HL-60/S4 (cell line): ENCODE measurements around the gene DGKI.

ENCODE experiments used
- in situ Hi-C: fragments of 300-500 bp; cut with MboI; formaldehyde crosslinking; loops from 2 replicates; pipeline ENCODE4 v1.14.3; 2022; ENCODE audit warnings: low sequenced_read_pairs

The DGKI gene

DNA sequence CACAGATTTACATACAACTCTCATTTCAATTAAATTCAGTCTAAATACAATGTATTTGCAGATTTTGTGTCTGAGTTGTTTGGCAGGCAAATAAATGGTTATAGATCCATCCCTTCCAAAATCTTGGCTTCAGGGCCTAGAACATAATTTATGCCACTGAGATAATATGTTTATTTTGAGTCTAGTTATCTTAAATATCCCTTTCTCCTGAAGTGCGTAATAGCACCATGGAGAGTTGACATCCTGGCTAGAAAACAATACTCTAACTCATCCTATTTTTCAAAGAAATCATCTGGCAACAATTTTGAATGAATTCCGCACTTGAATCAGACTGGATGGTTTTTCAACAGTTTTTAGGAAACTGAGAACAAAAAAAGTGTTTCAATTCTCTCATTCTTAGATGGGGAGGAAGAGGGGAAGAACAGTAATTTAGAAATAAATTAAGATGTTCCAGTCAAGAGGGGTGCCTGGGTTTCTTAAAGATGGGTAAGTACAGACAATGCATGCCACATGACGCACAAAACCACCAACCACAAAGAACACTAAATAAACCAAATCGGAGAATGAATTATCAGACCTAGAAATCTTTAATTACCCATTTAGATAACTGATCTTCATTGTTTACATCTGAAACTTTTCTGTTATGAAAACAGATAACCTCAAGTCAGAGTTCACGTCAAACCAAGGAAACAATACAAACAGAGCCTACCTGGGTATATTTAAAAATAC lies 274.6 kb downstream of the DGKI start:
- in situ Hi-C loops = no loop called here

DNA sequence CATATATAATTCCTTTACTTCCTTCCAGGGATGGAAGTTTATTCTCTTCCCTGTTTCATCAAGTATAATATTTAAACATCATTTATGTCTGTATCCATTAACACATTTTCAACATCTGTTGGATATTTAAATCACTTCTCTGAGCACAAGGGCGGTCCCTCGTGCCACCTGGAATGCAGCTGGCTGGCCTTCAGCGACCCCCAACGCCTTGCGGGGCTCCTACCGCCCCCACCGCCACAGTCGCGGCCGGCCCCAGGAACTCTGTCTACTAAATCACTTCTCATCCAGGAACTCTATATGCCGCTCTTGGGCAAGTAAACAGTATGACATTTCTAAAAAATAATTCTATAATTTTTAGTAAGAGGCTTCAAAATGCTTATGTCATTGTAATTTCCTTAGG lies 282.1 kb downstream of the DGKI start:
- in situ Hi-C loops = no loop called here

DNA sequence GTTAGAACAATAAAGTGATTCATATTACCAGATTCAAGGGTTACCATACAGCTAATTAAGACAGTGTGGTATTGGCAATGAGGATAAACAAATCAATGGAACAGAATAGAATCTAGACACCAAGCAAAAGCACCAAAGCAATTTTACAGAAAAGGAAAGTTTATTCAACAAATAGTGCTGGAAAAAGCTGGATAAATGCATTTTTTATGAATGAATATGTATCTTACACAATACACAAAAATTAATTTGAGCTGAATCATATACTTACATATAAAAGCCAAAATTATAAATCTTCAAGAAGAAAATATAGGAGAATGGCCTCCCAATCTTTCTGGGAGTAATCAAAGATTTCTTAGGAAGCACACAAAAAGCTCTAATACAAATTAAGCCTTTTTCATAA lies 282.8 kb downstream of the DGKI start:
- in situ Hi-C loops = no loop called here

DNA sequence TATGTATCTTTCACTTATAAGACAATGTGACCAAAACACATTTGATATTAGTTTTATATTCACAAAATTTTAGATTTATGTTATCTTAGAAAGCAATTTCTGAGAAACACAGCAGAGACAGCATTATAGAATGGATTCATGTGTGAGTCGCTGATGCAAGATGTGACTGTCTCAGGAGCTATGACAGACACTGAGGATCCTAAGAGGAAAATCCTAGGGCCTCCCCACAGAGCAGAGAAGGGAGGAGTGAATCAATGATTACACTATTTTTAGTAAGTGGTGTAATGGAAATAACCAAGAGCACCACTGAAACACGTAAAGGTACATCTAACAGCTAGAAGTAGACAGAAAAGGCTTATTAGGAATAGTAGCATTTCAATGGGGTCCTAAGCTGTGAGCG lies 299.3 kb downstream of the DGKI start:
- in situ Hi-C loops = no loop called here

DNA sequence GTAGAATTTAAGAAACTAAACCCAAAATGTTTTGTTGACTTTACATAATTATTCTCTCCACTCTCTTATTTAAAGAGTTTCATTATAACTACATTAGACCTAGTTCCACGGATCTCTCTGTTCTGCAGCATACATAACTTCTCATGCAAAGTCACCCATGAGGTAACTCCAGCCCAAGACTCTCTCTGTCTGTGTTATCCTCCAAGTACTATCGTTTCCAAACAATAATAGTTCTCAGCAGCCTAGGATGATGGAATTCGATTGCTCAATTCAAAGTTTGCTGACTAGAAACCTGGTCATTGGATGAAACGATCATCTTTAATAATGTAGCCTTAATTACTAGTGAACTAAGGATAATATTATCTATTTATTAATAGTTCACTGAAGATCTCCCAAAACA lies 300.1 kb downstream of the DGKI start:
- in situ Hi-C loops = no loop called here

DNA sequence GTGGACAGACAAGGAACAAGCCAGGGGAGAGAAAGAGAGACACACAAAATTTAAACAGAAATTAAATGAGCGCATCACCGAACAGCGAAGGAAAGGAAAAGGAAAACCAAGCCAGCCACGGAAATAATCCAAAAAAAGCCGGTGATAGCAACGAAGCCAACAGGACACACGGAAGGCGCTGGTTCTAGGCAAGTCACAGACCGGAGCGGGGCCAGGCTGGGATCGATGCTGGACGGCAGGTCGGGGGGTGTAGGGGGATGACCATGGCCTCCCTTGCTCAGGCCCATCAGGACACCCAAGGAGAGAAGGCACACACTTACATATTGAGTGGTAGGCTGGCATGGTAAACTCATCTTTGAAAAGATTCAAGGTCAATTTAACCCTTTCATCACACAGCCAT lies 300.8 kb downstream of the DGKI start:
- in situ Hi-C loops = no loop called here

DNA sequence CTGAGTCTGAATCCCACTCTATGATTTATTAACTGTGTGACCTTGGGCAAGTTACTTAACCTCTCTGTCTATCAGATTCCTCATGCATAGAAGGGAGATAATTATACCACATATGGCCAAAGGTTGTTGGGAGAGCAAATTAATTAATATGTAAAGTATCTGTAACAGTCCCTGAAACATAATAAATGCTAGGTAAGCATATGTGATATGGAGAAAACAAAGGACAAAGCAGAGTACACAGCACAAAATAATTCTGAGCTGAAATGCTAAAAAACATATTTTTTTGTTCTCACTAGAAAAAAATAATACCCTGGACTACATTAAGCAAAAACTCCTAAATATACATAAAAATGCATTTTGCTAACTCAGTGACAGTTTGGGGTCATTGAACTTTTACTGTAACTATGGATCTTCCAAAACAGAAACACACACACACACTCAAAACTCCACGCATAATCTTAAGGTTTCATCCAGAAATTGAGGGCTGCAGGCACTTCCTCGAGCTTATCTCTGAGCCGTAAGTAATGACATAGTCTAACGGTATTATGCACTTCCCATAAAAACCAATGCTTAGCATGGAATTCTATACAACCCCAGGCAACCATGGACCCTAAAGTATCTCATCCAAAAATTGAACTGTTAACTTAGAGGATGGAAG lies 301.6 kb downstream of the DGKI start:
- in situ Hi-C loops = no loop called here

DNA sequence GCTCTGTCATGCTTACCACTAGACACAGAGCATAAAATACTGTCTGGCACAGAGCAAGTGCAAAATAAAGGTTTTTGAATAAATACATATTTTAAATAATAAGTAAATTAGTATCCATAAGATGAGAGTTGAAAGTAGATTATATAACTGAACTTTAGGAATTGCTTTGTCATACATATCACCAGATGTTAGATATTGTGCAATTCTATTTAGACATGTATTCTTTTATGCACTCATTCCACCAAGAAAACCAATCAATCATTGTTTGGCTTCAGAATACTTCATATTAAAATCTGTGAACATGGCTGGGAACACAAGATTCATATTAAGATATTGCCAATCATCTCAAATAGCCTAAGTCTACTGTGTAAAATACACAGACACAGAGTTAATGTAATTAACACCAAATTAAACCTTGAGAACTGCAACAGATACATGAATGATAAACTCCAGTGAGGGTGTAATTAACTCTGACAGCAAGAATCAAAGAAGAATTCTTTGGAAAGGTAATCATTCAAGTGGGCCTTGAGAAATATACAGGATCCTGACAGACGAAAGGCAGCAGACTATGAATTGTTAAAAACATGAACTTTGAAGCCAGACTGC lies 302.2 kb downstream of the DGKI start:
- in situ Hi-C loops = no loop called here

DNA sequence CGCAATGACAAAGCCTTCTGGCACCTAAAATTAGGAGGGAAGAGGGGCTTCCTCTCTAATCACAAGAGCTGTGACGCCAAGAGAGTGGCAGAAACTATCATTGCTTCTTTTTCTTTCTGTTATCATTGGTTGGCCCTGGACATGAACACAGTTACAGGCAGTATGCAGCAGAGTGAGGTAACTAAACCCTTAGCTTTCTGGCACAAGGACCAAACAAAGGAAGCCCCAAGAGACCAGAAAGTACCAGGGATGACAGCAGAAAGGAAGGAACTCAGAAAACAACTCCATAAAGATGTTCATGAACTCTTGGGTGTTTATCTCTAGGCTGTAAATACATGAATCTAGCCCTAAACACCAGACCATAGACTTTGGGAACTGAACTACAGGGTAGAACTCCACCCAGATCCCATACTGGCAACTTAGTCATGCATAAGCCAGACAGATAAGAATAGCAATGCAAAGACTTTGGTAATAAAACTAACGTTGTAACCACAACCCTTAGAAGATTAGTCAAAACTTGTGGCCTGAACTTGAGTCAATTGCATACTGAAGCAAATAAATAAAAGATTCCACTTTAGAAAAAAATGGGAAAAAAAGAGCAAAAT lies 307.6 kb downstream of the DGKI start:
- in situ Hi-C loops = no loop called here

DNA sequence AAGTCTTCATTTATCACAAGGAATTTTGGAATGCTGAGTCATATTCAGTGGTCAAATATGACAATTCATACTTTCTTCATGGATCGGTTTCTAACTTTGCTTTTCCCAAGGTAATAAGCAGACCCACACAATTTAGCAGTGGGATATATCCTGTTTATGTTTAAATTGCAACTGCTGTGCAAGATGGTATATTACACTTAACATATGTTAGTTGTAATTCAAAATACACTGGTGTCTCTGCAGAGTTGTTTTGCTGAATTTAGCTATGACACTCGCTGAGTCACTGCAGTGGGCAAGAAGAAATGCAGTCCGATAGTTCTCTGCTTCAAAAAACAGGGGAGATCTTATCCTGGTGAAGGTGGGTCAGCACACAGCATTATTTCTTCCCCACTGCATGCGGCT lies 308.4 kb downstream of the DGKI start:
- in situ Hi-C loops = no loop called here

DNA sequence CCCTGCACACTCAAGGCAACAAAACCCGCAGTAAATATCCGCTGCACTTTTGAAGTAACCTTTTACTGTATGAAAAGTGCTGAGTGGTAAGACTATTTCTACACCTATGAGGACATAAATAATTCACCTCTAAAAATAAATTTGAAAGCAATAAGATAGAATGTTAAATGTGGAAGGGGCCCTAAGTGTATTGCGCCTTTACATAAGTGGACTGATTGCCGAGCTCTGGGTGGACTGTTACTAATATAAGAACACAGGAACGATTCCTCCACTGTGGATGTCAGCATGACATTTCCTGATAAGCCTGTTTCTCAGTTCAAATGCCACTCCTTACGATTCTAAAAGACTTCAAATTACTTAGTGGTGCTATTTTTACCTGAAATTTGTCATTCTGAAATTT lies 311.2 kb downstream of the DGKI start:
- in situ Hi-C loops = no loop called here

DNA sequence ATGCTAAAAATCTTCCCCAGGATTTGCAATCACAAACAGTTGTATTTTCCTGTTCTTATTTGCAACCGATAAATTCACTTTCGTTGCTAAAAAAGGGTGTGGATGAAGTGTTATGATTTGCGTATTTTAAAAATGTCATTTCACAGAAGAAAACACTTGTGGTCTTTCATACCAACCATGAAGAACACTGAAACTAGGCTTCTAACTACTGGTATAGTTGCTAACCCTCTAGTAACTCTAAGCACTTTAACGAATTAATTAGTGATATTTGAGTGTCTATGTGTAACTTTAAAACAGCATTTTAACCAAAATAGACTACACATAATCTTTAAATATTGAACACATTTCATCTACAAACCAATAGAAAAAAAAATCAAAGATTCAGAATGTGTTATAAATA lies 315.1 kb downstream of the DGKI start:
- in situ Hi-C loops = no loop called here

DNA sequence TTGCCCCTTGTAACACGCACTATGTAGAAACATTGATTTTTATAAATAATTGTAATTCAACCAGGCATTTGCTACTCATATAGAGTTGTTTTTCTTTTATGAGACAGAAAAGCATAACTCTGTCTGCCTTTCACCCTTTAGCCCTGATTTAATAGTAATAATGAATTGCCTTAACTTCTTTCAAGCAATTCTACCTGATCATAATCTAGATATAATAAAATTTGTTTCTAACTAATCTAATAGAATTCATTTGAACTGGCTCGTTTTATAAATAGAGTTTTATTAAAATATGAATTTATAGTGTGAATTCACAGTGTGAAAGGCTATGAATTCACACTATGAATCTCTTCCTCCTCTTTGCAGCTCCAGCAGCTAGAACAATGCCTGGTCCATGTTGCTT lies 319.1 kb downstream of the DGKI start:
- in situ Hi-C loops = no loop called here

DNA sequence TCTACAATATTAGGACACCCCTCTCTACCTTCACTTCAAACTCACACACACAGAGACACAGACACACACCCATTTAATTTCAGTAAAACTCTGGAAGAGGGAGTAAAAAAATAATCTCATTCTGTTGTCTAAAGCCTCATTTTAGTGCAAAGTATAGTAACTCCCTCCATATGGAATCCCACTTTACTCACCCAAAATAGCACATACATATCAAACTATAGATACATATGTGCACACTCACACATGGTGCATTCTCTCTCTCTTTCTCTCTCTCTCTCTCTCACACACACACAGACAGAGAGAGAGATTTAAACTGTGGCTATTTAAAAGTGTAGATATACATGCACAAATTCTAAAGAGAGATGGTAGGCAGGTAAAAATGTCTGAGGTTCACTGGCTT lies 323.6 kb downstream of the DGKI start:
- in situ Hi-C loops = no loop called here

DNA sequence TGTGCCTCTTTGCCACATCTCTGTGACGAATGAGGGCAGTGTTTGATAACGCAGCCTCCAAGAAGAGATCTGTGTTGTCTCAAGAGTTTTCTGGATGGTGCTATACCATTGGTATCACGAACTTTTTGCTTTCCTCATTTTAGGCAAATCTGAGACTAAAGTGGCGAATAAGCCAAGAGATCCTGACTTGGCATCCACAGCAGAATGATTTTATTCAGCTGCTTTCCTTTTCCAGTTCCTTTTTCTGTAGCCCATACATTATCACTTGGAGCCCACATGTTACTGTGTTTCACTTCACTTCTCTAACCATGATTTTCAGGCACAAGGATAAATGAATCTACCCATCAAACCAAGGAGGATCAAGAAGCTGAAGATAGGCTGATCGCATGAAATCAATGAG lies 325.3 kb downstream of the DGKI start:
- in situ Hi-C loops = no loop called here

DNA sequence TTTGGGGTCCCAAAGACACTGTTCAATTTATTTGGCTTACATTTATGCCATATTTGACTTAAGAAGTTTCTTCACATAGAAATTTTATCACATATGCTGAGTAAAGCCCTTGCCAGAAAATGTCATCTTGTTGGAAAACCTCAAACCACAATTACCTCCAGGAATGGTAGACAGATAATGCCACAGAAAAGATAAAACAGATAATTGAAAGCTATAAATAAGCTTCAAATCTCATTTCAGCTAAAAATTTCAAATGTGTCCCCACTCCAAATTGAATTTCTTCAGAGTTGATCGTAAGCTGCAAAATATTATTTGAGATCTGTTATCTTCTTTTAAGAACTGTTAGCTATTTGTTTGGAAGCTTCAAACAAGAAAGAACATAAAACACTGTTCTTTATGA lies 326.8 kb downstream of the DGKI start:
- in situ Hi-C loops = no loop called here

DNA sequence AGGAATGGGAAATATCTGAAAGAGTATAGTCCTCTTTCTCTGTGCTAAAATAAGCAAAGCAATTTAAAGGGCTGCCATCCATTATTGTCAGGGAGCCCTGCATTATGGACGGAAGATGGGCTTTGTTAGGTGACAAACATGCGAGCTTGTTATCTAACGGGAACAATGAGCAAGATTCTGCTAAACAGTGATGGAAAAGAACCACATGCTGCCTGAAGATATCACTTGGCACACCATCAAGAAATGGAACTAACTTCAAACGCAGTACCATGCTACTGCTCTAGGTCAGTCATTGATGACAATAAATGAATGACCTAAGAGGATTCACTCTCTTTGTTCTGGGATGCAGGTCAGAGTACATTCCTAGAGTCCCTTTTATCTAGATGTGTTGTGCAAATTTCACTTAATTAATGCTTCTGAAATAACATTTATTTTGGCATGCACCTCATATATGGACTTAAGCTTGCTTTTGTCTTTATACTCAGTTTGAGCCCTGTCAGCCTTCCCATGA lies 327.5 kb downstream of the DGKI start:
- in situ Hi-C loops = no loop called here

DNA sequence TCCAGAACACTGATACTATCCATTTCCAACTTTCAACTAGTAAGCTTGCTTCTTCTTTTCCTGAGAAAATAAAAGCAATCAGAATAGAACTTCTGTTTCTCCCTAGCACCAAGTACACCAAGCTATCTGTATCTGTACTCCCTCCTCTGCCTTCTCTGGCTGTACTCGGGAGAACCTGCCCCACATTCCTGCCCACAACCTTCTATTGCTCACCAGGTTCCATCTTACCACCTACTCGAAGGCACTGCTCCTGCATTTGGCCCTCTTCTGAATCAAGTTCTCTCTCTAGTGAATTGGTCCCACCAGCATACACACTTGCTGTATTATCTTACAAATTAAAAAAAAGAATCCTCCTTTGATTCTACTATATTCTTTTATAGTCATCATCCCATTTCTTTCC lies 333.7 kb downstream of the DGKI start:
- in situ Hi-C loops = no loop called here

DNA sequence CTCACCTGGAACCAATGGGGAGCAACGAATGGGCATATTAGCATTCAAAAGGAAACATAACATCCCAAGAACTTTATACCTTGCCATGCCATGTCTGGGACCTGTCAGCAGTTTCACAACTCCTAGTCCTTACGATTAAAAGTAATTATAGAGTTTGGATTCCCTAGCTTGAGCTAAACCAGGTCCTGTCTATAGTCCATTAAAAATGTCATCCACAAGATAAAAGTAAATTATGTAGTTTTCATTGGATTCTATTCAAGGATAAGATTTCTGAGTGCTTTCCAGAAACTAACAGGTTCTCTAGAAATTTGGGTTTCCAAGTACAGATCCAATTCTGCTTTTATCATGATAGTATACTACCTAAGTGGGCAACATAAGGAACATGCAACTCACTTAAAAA lies 339.7 kb downstream of the DGKI start:
- in situ Hi-C loops = no loop called here

DNA sequence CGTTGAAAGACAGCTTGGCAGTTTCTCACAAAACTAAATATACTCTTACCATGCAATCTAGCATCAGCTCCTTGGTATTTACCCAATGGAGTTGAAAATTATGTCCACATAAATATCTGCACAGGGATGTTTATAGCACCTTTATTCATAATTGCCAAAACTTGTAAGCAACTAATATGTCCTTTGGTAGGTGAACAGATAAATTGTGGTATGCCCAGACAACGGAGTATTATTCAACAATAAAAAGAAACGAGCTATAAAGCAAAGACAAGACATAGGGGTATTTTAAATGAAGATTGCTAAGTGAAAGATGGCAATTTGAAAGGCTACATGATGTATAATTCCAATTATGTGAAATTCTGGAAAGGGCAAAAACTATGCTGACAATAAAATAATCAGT lies 340.7 kb downstream of the DGKI start:
- in situ Hi-C loops = no loop called here

DNA sequence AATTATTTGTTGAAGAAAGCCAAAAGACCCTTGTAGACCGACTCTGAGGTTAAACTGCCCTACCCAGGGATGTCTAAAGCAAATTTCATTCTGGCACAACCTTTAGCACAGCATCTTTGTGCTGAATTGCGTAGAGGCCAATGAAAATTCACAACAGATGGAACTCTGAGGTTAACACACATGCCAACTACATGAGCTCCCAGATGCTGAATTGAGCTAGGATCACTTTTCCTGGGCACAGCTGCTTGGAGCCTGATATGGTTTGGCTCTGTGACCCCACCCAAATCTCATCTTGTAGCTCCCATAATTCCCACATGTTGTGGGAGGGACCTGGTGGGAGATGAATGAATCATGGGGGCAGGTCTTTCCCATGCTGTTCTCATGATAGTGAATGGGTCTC lies 345.2 kb downstream of the DGKI start:
- in situ Hi-C loops = no loop called here

DNA sequence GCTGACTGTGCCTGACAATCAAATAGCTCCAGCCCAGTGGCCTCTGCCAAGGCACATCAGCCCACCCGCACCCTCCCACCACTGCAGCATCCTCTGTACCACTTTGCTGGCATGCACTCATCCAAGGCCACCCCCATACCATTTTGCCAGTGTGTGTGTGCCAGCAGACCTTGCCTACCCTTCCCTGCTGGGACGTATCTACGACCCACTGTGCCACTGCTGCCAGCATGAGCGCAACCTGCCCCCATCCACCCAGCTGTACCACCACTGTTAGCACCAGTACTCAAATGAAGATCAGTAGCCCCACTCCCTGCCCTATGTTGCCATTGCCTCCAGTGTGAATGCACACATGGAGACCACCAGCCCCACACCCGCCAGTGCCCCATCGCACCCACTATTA lies 353.9 kb downstream of the DGKI start:
- in situ Hi-C loops = no loop called here
